ENCODE measurements around the gene KLHL1. TPM values are rescaled to one million over a fixed set of nuclear protein-coding genes. Genes with fewer than 3 reads are reported as not detected.
"Not testable (repeated sequence)": the region's sequence is repeated elsewhere in the genome, so short reads cannot be mapped to it uniquely, and the experiment has no call there.

The KLHL1 gene, protein sequence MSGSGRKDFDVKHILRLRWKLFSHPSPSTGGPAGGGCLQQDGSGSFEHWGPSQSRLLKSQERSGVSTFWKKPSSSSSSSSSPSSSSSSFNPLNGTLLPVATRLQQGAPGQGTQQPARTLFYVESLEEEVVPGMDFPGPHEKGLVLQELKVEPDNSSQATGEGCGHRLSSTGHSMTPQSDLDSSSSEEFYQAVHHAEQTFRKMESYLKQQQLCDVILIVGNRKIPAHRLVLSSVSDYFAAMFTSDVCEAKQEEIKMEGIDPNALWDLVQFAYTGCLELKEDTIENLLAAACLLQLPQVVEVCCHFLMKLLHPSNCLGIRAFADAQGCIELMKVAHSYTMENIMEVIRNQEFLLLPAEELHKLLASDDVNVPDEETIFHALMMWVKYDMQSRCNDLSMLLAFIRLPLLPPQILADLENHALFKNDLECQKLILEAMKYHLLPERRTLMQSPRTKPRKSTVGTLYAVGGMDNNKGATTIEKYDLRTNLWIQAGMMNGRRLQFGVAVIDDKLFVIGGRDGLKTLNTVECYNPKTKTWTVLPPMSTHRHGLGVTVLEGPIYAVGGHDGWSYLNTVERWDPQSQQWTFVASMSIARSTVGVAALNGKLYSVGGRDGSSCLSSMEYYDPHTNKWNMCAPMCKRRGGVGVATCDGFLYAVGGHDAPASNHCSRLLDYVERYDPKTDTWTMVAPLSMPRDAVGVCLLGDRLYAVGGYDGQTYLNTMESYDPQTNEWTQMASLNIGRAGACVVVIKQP
- total RNA-seq (under 1 TPM in 1 of 2 donors, not detected in 1; 0.14 TPM), polyA plus RNA-seq (not detected)
- long read RNA-seq, donor 1: 0 reads
- long read RNA-seq, donor 2: 0 reads
- long read RNA-seq, donor 3: 0 reads
- long read RNA-seq, donor 4: 0 reads
- long read RNA-seq, donor 5: 0 reads

DNA sequence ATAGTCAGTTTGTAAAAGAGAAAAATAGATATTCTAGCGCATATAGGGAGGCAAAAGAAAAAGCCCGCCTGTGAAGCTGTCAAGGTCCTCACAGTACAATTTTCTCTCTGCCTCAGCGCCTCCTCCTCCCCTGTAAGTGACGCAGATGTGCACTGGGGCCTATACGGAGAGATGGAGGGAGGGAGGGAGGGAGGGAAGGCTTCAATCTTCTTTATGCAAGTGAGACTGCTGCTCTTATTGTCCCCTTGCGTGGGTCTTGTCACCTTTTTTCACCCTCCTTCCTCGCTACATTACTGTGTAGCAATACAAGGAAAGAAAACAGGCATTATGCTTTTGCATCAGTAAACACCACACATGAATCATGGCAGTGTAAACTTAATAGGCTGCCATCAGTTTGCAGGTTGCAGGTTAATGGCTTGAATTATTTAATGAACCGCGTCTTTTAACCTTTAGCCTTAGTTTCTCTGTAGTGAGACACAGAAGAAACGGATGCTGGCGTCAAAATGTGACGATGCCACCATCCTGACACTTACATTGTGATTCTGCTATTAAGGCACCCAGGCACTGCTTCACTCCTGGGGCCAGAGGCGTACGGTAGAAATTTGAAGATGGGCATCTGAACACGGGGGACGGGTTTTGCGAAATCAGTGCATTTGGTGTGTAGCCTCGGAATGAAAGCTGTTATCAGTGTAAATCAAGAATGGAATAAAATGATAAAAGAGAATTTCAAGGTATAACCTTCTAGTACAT lies at the start of gene KLHL1:
Gene KLHL1 (minus strand): TSS at position 97 of the 750 bp plus-strand sequence. CDS start 753 bp downstream, outside the sequence.
- Histone ChIP-seq H3K9ac (ENCODE audit: insufficient read depth in 1 of 2, low read length in 2 of 2) (no peak within 1 kb of the TSS), H3K36me3 (ENCODE audit: control insufficient read depth in 4 of 4, insufficient read depth in 4 of 4, low read length in 4 of 4) (no peaks in the 10 kb centered on the region), H3K27me3 (ENCODE audit: control insufficient read depth in 3 of 3, insufficient read depth in 3 of 3, low read length in 2 of 3) (peaks cover 0 to 30% (median 11%) of the 10 kb centered on the region in 3 donors), H3K4me1 (ENCODE audit: control insufficient read depth in 5 of 5, insufficient read depth in 5 of 5, low read length in 5 of 5) (peaks cover 0 to 3% (median 0%) of the 10 kb centered on the region in 5 donors), H3K27ac (ENCODE audit: low read depth in 1 of 2, low read length in 1 of 2) (no peak within 1 kb of the TSS), H3K9me3 (ENCODE audit: control insufficient read depth in 4 of 4, insufficient read depth in 3 of 4, low read length in 3 of 4) (peaks cover 0 to 10% (median 0%) of the 10 kb centered on the region in 4 donors), H3K4me3 (no peak within 1 kb of the TSS)
- DNase-seq (no peak), ATAC-seq (ENCODE audit: insufficient read depth, low FRiP score) (no peak)
- TF ChIP-seq CTCF (IDR thresholded peaks at IDR 0.05; ENCODE audit: control extremely low read depth, extremely low read depth): no peak
- 62 to 64% methylated on average over 18 of the region's 18 CpGs for WGBS, 2 donors

- not testable (repeated sequence) for H3K9me3 ChIP-seq (ENCODE audit: control insufficient read depth in 4 of 4, insufficient read depth in 3 of 4, low read length in 3 of 4); H3K36me3 ChIP-seq (ENCODE audit: control insufficient read depth in 4 of 4, insufficient read depth in 4 of 4, low read length in 4 of 4); H3K4me1 ChIP-seq (ENCODE audit: control insufficient read depth in 5 of 5, insufficient read depth in 5 of 5, low read length in 5 of 5); H3K4me3 ChIP-seq; ATAC-seq (ENCODE audit: insufficient read depth, low FRiP score); DNase-seq; H3K9ac ChIP-seq (ENCODE audit: insufficient read depth in 1 of 2, low read length in 2 of 2); H3K27me3 ChIP-seq (ENCODE audit: control insufficient read depth in 3 of 3, insufficient read depth in 3 of 3, low read length in 2 of 3); H3K27ac ChIP-seq (ENCODE audit: low read depth in 1 of 2, low read length in 1 of 2)
- 92 to 93% methylated on average over 12 of the region's 12 CpGs for WGBS, 2 donors
Observed at GRCh38 chr13:70142658-70143057, 34.4 kb upstream of the KLHL1 start.

DNA sequence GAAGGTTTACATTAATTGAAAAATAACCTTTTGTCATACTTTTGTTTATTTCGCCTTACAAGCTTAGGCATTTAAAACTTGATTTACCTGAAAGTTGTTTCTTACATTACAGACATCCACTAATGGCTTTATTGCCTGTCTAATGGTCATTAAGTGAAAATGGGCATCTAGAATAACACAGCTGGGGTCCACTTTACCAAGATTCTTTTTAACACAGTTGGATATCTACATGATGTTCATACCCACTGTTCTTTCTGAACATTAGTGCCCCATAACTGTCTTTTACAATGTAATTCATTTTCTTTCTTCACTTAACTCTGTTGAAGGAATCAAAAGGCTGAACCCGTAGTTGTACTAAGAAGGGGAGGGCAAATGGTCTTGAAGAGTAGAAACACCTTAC lies 19.8 kb upstream of the KLHL1 start:
- no peak for TF ChIP-seq CTCF (IDR thresholded peaks at IDR 0.05; ENCODE audit: control extremely low read depth, extremely low read depth)
- Histone ChIP-seq H3K4me3 (no peak overlapping the region), H3K27me3 (ENCODE audit: control insufficient read depth in 3 of 3, insufficient read depth in 3 of 3, low read length in 2 of 3) (no peaks in the 10 kb centered on the region), H3K4me1 (ENCODE audit: control insufficient read depth in 5 of 5, insufficient read depth in 5 of 5, low read length in 5 of 5) (no peaks in the 10 kb centered on the region), H3K9me3 (ENCODE audit: control insufficient read depth in 4 of 4, insufficient read depth in 3 of 4, low read length in 3 of 4) (no peaks in the 10 kb centered on the region), H3K36me3 (ENCODE audit: control insufficient read depth in 4 of 4, insufficient read depth in 4 of 4, low read length in 4 of 4) (no peaks in the 10 kb centered on the region), H3K9ac (ENCODE audit: insufficient read depth in 1 of 2, low read length in 2 of 2) (no peak overlapping the region), H3K27ac (ENCODE audit: low read depth in 1 of 2, low read length in 1 of 2) (no peak overlapping the region)
- ATAC-seq (ENCODE audit: insufficient read depth, low FRiP score) (no peak), DNase-seq (no peak)
- WGBS, 2 donors: 63 to 82% methylated on average over 2 of the region's 2 CpGs
